Activated CD8-positive, alpha-beta memory T cell treated with anti-CD3 and anti-CD28 coated beads, Interleukin-2, amount 50 U/mL, for 4 hours (primary cell): ENCODE data around the gene NSUN7.

Experiments
- DNase-seq: peaks from one replicate; pipeline ENCODE4 v3.0.0-alpha.2; 2020

The NSUN7 gene

DNA sequence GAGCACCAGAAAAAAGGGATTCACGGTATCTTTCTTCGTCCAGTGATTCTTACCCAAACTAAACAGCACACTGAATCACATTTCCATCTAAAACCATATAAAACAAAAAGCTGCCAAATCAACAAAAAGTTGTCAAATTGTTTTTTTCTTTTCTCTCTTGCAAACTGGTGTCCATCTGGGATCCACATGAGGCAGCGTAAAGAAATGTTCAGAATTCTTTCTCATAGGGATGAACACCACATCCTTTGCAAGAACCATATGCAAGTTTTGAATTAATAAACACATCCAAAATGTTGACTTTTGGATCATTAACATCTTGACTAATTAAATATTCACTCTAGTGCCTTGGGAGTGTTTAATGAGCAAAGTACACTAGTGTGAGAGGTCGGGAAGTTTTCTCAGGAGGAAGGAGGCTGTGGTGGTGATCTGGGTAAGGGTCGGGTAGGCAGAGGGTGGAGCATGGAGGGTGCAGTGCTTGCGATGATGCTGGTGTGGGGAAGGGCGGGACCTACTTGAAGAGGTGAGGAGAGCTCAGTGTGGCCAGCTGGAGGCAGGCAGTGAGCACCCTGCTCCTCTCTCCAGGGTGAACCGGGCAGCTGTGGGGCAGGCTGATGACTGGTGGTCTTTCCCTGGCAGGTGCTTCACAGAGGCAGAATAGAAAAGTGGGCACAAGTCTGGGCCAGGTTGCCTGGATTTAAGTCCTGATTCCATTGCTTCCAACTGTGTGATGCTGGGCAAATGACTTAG lies 72.8 kb downstream of the NSUN7 start:
- DNase-seq = no peak

- DNase-seq = no peak
These were observed 75.5 kb downstream of the NSUN7 start for GRCh38 chr4:40825014-40825838.

GRCh38 chr4:40826821-40827220 lies 77.1 kb downstream of the NSUN7 start:
- no peak for DNase-seq

GRCh38 chr4:40827758-40828157 lies 78.0 kb downstream of the NSUN7 start:
- no peak for DNase-seq

GRCh38 chr4:40828661-40829060 lies 78.9 kb downstream of the NSUN7 start:
- DNase-seq = no peak

GRCh38 chr4:40829586-40829985 lies 79.8 kb downstream of the NSUN7 start:
- DNase-seq = no peak

DNA sequence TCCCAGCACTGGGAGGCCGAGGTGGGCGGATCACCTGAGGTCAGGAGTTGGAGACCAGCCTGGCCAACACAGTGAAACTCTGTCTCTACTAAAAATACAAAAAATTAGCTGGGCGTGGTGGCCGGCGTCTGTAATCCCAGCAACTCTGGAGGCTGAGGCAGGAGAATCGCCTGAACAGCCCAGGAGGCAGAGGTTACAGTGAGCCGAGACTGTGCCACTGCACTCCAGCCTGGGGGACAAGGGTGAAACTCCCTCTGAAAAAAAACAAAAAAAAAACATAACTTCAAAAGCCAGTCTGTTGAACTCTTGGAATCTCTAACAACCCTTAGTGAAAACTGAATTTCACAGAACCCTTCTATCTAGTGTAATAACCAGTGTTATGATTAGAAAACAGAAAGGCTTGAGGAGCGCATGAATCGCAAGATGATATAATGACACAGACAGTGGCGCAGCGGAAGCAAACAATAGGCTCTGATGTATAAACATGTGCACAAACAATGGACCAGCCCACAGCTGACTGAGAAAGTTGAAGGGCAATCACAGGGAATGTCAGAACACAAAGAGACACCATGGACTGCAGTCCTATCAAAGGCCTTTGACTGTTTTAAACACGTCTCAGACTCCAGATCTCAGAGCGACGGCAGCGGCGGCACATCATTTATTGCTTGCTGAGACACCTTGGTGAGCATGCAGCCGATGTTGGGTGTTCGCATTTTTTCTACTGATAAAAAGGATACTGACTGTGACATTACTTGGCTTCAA lies 81.6 kb downstream of the NSUN7 start:
- no peak for DNase-seq

- no peak for DNase-seq
These were observed 82.4 kb downstream of the NSUN7 start for GRCh38 chr4:40832175-40832574.

- DNase-seq = no peak
These were observed 83.5 kb downstream of the NSUN7 start for GRCh38 chr4:40833212-40833611.

GRCh38 chr4:40837094-40837870 lies 87.5 kb downstream of the NSUN7 start:
- DNase-seq = no peak

GRCh38 chr4:40838742-40839141 lies 89.0 kb downstream of the NSUN7 start:
- DNase-seq = no peak

DNA sequence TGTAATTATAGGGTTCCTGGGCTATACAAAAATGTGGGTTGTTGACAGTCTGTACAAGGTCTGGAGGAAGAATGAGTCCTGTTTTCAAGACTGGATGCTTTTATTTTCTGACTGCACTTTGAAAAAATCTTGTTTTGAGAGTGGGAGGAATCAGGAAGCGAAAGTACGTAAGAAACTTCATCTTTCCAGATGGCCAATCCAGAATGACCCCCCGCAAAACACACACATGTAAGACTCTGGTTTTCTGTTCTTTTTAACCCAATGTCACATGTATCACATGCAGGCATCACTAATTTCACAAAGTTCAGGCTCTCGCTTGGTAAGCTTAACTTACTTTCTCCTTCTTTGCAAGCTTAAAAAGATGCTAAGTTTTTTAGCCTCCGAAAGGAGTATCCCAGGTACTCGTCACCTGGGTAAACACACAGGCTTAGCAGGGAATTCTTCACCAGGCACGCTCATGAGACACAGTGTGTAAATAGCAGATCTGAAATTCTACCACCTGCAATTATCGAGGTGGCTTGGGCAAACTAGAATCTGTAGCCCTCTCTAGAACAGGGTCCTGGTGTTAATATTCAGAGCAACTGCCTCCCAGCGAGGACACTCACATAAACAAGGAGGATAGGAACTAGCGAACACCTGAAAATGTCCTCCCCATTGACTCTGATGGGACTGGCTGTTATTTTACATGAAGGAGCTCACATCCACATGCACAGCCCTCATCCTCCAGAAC lies 90.7 kb downstream of the NSUN7 start:
- no peak for DNase-seq

GRCh38 chr4:40840985-40841571 lies 91.3 kb downstream of the NSUN7 start:
- peak; percentile 64 for DNase-seq

DNA sequence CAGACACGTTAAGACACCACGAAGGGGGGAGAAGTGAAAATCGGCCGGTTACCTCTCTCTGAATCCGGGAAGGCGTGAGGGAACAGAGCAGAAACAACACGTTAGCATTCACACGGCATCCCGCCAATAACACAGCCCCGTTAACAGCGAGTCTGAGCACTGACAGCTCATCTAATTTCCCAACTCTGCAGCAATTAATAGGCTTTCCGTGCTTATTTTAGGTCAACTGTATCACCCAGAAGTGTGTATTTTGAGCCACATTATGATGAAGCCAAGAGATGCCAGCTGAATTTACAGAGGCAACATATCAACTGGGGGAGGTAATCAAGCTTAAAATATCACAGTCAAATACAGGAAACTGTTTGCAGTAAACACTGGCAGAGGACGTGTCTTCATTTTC lies 92.6 kb downstream of the NSUN7 start:
- DNase-seq = no peak

DNA sequence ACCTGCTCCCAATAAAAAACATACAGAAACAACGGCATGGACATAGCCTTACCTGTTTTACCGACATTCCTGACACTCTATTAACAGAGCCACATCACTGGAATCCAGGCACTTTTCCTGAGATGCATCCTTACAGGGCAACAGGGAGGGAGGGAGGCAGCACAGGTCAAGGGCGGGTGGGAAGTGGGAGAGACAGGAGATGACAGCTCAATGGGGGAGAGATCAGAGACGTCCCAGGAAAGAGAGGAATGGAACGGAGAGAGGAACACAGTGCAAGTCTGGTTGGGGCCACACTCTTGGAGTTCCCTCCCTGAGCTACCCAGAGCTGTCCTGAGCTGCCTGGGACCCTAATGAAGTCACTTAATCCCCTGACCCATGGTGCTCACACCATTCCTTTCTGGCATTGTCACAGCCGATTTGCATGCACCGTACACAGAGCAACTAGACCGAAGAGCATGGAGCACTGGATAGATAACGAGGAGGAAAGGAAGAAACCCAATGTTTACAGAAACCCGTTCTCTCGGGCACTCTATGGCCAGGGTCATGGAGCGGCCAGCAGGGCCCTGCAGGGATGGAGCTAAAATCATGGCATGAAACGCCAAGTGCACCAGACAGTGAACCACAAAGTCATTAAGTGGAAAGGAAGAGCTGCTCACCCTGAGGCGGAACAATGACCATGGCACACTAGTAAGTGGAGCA lies 93.1 kb downstream of the NSUN7 start:
- DNase-seq = no peak

- no peak for DNase-seq
These were observed 93.9 kb downstream of the NSUN7 start for GRCh38 chr4:40843696-40844095.

DNA sequence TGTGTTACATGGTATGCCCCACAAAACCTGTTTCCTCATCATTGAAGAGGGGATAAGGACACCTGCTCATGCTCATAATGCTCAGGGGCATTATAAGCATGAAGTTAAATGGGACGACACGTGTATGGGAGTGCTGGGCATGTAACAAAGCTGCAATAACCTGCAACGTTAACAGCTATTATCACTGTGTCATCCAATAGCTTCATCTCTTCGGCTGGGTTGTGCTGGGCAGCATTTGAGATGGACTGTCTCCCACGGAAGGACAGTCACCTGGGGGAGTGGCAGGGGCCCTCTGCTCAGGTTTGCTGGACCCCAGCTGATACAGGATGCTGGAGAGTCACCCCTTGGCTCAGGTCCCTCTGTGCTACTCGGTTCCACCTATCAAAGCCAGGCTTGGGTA lies 94.5 kb downstream of the NSUN7 start:
- DNase-seq = no peak

DNA sequence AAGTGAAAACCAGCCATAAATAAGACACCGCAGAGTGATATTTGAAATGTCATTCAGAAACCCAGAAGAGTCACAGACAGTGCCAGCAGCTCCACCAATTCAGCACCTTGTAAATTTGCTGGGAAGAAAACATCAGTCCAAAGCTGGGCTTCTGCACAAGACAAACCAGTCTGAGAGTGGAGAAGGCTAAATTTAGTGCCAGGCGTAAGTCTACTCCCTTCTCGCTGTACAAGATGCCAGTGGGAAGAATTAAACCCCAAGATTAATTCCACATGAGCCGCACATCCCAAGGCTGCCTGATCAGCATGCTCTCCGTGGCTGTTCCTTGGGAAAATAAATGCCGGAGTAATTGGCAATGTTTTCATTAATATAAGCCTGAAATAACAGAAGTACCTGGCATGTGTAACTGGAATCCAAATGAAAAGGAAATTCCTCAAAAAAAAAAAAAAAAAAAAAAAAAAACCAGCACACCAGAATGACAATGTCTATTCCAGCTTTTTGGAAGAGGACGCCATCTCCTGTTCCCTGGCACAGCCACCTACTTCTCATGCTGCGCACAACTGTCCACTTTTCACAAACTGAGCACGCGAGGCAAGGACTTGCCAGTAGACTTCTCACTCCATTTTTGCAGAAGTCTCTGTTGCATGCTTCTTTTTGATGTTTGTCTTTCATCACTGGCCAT lies 95.5 kb downstream of the NSUN7 start:
- no peak for DNase-seq

- DNase-seq = no peak
These were observed 96.8 kb downstream of the NSUN7 start for GRCh38 chr4:40846532-40846931.

- no peak for DNase-seq
These were observed 98.5 kb downstream of the NSUN7 start for GRCh38 chr4:40848251-40848650.
